Neuron (in vitro differentiated cells): ENCODE data around the gene NID1.

Experiments
- H2AFZ ChIP-seq: one replicate; pipeline ENCODE4 v1.6.1; 2013; ENCODE audit warnings: low read depth, mild to moderate bottlenecking, inconsistent platforms, low read length, moderate library complexity
- H3K27me3 ChIP-seq: one replicate; pipeline ENCODE4 v1.6.1; 2013; ENCODE audit warnings: low read length; ENCODE audit not compliant: insufficient read depth
- H3K36me3 ChIP-seq: one replicate; pipeline ENCODE4 v1.6.1; 2013; ENCODE audit warnings: low read length; ENCODE audit not compliant: insufficient read depth
- H3K4me1 ChIP-seq: one replicate; pipeline ENCODE4 v1.6.1; 2013; ENCODE audit warnings: low read length; ENCODE audit not compliant: insufficient read depth
- H3K4me3 ChIP-seq: 2 replicates; pipeline ENCODE4 v1.5.1; 2013; ENCODE audit warnings: mild to moderate bottlenecking, low read length, moderate library complexity
- H3K9me3 ChIP-seq: one replicate; pipeline ENCODE4 v1.6.1; 2013; ENCODE audit warnings: low read length

Gene NID1

GRCh38 chr1:236002572-236002971, 62.3 kb downstream of the NID1 start:
- H2AFZ ChIP-seq: no peak overlapping the region
- no peaks in the 10 kb centered on the region for H3K27me3 ChIP-seq
- H3K4me3 ChIP-seq: no peak overlapping the region
- H3K4me1 ChIP-seq: no peaks in the 10 kb centered on the region
- no peaks in the 10 kb centered on the region for H3K9me3 ChIP-seq
- H3K36me3 ChIP-seq: no peaks in the 10 kb centered on the region

DNA sequence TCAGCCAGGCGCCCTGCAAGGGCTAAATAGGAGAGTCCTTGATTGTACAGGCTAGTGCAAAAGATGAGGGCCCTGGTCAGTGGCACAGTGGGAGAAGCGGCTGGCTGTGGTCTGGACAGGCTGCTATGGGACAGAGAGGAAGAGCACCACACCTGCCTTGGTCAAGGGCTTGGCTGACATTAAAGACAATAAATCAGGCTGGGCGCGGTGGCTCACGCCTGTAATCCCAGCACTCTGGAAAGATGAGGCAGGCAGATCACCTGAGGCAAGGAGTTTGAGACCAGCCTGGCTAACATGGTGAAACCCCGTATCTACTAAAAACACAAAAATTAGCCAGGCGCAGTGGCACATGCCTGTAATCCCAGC, 62.9 kb downstream of the NID1 start:
- no peaks in the 10 kb centered on the region for H3K36me3 ChIP-seq

DNA sequence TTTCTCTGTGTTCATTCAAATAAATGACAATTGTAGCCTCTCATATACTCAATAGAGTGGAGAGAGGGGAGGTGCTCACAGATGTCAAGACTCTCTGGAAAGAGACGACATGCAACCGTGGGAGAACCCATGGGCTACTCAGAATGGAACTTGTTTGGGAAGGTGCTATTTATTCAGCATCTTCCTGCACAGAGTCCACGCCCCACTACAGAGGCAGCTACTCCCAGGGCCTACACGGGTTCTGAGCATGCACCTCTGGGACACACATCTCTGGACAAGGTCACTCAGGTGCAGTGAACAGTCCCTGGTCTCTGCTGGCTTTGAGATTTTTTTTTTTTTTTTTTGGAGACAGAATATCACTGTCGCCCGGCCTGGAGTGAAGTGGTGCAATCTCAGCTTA, 64.1 kb downstream of the NID1 start:
- Histone ChIP-seq H3K9me3 (no peaks in the 10 kb centered on the region), H3K27me3 (no peaks in the 10 kb centered on the region), H3K36me3 (no peaks in the 10 kb centered on the region), H3K4me3 (no peak overlapping the region), H2AFZ (no peak overlapping the region), H3K4me1 (no peaks in the 10 kb centered on the region)

More for the DNA sequence above, 62.9 kb downstream of the NID1 start:
- H3K4me1 ChIP-seq: no peaks in the 10 kb centered on the region
- no peaks in the 10 kb centered on the region for H3K27me3 ChIP-seq
- H3K4me3 ChIP-seq: no peak overlapping the region
- H3K9me3 ChIP-seq: no peaks in the 10 kb centered on the region
- no peak overlapping the region for H2AFZ ChIP-seq

GRCh38 chr1:235999259-235999925, 65.5 kb downstream of the NID1 start:
- H3K36me3 ChIP-seq: no peaks in the 10 kb centered on the region
- no peaks in the 10 kb centered on the region for H3K27me3 ChIP-seq

GRCh38 chr1:235998812-235999211, 66.1 kb downstream of the NID1 start:
- no peaks in the 10 kb centered on the region for H3K27me3 ChIP-seq
- no peak overlapping the region for H3K4me3 ChIP-seq
- no peak overlapping the region for H2AFZ ChIP-seq
- no peaks in the 10 kb centered on the region for H3K9me3 ChIP-seq
- no peaks in the 10 kb centered on the region for H3K4me1 ChIP-seq
- no peaks in the 10 kb centered on the region for H3K36me3 ChIP-seq

More at GRCh38 chr1:235999259-235999925, 65.5 kb downstream of the NID1 start:
- Histone ChIP-seq H3K4me3 (no peak overlapping the region), H2AFZ (no peak overlapping the region), H3K9me3 (no peaks in the 10 kb centered on the region), H3K4me1 (no peaks in the 10 kb centered on the region)

- no peak overlapping the region for H2AFZ ChIP-seq
- no peaks in the 10 kb centered on the region for H3K4me1 ChIP-seq
- no peaks in the 10 kb centered on the region for H3K9me3 ChIP-seq
- no peaks in the 10 kb centered on the region for H3K27me3 ChIP-seq
- H3K36me3 ChIP-seq: no peaks in the 10 kb centered on the region
- no peak overlapping the region for H3K4me3 ChIP-seq
These were observed 67.0 kb downstream of the NID1 start for GRCh38 chr1:235997931-235998330.

- Histone ChIP-seq H3K4me1 (no peaks in the 10 kb centered on the region), H3K27me3 (no peaks in the 10 kb centered on the region), H3K36me3 (no peaks in the 10 kb centered on the region), H2AFZ (no peak overlapping the region), H3K9me3 (no peaks in the 10 kb centered on the region), H3K4me3 (no peak overlapping the region)
These were observed 67.8 kb downstream of the NID1 start for GRCh38 chr1:235997049-235997448.

- H3K4me3 ChIP-seq: no peak overlapping the region
- H3K36me3 ChIP-seq: no peaks in the 10 kb centered on the region
- H2AFZ ChIP-seq: no peak overlapping the region
- no peaks in the 10 kb centered on the region for H3K27me3 ChIP-seq
- H3K9me3 ChIP-seq: no peaks in the 10 kb centered on the region
- H3K4me1 ChIP-seq: no peaks in the 10 kb centered on the region
These were observed 68.7 kb downstream of the NID1 start for GRCh38 chr1:235996048-235996785.

GRCh38 chr1:235995511-235995910, 69.4 kb downstream of the NID1 start:
- H3K36me3 ChIP-seq: no peaks in the 10 kb centered on the region
- no peaks in the 10 kb centered on the region for H3K27me3 ChIP-seq

GRCh38 chr1:235993652-235994051, 71.2 kb downstream of the NID1 start:
- Histone ChIP-seq H3K27me3 (no peaks in the 10 kb centered on the region), H3K4me1 (no peaks in the 10 kb centered on the region), H3K4me3 (no peak overlapping the region), H2AFZ (no peak overlapping the region), H3K9me3 (peaks cover 11% of the 10 kb centered on the region), H3K36me3 (no peaks in the 10 kb centered on the region)

More at GRCh38 chr1:235995511-235995910, 69.4 kb downstream of the NID1 start:
- no peak overlapping the region for H3K4me3 ChIP-seq
- no peaks in the 10 kb centered on the region for H3K4me1 ChIP-seq
- H2AFZ ChIP-seq: no peak overlapping the region
- peaks cover 5% of the 10 kb centered on the region for H3K9me3 ChIP-seq

GRCh38 chr1:235992868-235993267, 72.0 kb downstream of the NID1 start:
- Histone ChIP-seq H3K4me1 (no peaks in the 10 kb centered on the region), H3K9me3 (peaks cover 12% of the 10 kb centered on the region), H3K4me3 (no peak overlapping the region), H3K27me3 (no peaks in the 10 kb centered on the region), H2AFZ (no peak overlapping the region), H3K36me3 (no peaks in the 10 kb centered on the region)

DNA sequence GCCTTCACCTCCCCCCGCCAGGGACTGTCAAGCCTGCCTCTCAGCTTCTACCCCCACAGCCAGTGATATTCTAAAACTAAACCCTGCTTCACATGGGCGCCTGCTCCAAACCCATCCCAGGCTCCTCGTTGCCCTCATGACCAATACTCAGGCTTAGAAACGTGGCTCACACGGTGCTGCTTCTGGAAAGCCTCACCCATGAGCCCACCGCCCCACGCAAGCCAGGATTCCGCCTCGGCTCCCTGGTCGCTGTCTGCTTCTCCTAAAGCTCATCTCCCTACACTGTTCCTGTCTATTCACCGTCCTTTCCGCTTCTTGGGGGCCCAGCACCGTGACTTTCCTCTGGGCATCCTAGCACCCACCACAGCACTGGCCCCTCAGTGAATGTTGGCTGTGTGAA, 72.5 kb downstream of the NID1 start:
- no peaks in the 10 kb centered on the region for H3K36me3 ChIP-seq
- no peaks in the 10 kb centered on the region for H3K27me3 ChIP-seq
- no peak overlapping the region for H2AFZ ChIP-seq
- no peak overlapping the region for H3K4me3 ChIP-seq
- no peaks in the 10 kb centered on the region for H3K4me1 ChIP-seq
- H3K9me3 ChIP-seq: peaks cover 12% of the 10 kb centered on the region

DNA sequence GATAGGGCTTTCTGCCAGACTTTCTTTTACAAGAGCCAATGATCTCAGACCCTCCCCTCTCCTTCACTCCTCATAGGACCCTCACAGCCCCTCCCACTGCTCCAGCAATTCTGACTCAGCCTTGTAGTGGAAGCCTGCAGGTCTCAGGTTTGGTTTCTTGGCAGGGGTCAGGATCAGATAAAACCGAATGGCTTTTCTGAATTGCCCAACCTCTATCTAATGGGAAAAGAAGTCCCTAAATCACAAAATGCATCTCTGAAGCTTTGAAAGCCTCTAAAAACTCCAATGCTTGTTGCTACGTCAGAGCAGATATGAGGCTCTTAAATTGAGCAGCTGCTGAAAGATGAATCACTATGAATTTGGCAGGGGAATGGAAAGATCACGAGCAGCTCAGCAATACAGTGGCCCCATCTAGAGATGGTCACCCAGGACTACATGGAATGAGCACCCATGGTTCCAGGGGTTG, 74.5 kb downstream of the NID1 start:
- no peaks in the 10 kb centered on the region for H3K4me1 ChIP-seq
- peaks cover 12% of the 10 kb centered on the region for H3K9me3 ChIP-seq
- no peak overlapping the region for H3K4me3 ChIP-seq
- H2AFZ ChIP-seq: no peak overlapping the region
- no peaks in the 10 kb centered on the region for H3K27me3 ChIP-seq
- no peaks in the 10 kb centered on the region for H3K36me3 ChIP-seq
